HG02973 (cell line): ENCODE measurements around the gene ERCC8.
A peak's percentile ranks its signal among the peaks of the same experiment; 100 is the strongest.
"Not testable (repeated sequence)": the region's sequence is repeated elsewhere in the genome, so short reads cannot be mapped to it uniquely, and the experiment has no call there.

Experiments
- ATAC-seq: cut with Tn5 transposase; IDR thresholded peaks from one replicate; pipeline ENCODE4 v1.9.1; 2021; ENCODE audit warnings: moderate library complexity; ENCODE audit not compliant: unreplicated experiment

The ERCC8 gene

GRCh38 chr5:60918466-60918865 lies 26.4 kb downstream of the ERCC8 start:
- no peak for ATAC-seq

GRCh38 chr5:60916646-60917045 lies 28.2 kb downstream of the ERCC8 start:
- ATAC-seq, result no peak

DNA sequence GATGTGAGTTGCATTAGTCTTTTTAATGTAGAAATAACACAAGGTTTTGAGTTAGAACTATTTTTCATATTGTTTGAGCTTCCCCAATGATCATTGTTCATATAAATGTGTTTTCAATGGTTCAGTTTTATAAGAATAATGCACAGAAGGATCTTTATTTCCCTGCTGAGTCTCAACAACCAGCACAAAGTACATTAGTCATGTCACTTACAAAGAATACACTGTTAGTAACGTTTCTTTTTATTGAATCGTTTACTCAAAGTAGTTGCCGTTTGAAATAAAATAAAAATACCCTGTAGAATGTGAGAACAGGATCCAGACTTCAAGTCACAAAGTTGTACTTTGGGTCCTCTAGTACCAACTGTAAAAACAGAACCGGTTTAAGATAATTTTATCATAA lies 41.5 kb downstream of the ERCC8 start:
- ATAC-seq, result no peak

DNA sequence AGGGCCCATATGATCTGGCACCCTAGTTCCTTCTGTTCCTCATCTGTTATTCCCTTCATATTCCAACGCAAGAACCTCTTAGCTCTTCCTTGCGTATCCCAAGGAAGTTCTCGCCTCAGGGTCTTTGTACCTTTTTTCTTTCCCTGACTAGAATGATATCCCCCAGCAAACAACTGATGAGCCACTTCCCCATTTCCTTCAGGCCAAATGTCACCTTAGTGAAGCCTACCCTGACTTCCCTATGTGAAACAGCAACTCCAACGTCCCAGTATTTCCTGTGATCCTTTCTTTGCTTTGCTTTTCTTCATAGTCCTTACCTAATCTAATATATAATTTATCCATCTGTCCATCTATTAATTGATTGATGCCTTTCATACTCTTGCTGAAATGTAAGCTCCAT lies 47.9 kb downstream of the ERCC8 start:
- no peak for ATAC-seq

DNA sequence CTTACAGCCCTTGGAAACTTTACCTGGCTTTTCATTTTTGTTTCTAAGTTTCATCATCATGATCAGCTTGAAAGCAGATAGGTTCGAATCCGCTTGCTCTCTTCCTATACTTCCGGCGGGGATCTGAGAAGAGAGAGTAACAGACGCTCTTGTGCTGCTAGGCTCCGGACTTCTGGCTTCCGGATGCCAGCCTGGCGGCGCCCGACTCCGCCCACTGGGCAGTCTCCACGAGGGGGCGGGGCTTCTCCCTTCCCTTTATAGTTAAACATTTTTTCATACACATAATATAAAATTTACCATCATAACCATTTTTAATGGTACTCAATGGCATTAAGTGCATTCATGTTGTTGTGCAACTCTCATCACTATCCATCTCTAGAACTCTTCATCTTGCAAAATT lies 51.3 kb downstream of the ERCC8 start:
- ATAC-seq, result no peak

- ATAC-seq, result no peak
Measured at GRCh38 chr5:60891667-60892066, 53.2 kb downstream of the ERCC8 start.

- no peak for ATAC-seq
Measured at GRCh38 chr5:60888359-60889061, 56.4 kb downstream of the ERCC8 start.

DNA sequence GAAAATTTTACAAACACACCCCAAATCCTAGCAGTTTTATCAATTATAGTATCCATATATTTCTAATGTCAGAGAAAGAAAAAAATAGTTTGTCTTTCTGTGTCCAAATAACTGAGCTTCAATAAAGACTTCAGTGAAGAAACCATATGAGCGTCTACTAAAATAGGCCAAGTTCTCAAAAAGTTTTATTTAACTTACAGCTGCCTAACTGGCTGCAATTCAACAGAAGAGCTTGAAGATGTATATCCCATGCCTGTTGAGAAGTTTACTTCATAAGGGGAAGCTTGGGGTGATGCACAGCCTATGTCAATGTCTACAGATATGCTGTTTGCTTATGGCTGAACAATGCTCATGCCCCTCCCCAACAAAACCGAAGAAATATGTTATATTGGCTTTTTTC lies 57.1 kb downstream of the ERCC8 start:
- ATAC-seq, result no peak

DNA sequence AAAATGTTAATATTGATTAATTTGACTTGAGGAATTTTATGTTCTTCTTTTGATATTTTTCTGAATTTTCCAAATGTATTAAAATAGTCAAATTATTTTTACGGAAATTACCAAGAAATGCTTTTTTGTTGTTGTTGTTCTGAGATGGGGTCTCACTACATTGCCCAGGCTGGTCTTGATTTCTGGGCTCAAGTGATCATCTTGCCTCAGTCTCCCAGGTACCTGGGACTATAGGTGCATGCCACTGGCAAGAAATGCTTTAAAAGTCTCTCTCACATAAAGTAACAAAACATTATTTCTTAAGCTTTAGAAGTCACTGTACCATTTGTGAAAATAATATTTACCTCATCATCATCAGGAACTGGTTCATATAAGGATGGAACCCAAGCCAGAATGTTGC lies 57.8 kb downstream of the ERCC8 start:
- ATAC-seq, result no peak

DNA sequence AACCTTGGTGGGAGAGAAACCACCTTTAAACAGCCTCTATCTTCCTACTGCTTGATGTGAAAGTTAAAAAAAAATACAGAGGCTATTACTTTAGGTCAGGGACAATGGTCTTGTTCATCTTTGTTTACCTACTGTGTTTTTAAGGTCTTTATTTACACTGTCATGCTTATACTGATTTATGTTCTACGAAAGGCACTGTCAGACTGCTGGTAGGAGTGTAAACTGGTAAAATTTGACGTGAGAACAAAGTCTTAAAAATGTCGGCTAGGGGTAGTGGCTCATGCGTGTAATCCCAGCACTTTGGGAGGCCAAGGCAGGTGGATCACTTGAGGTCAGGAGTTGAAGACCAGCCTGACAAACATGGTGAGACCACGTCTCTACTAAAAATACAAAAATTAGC lies 58.7 kb downstream of the ERCC8 start:
- no peak for ATAC-seq

- no peak for ATAC-seq
Measured at GRCh38 chr5:60883229-60883628, 61.6 kb downstream of the ERCC8 start.

GRCh38 chr5:60872892-60873291 lies 72.0 kb downstream of the ERCC8 start:
- no peak for ATAC-seq

- no peak for ATAC-seq
Measured at GRCh38 chr5:60870857-60871256, 74.0 kb downstream of the ERCC8 start.

- not testable (repeated sequence) for ATAC-seq
Measured at GRCh38 chr5:60860572-60860971, 84.3 kb downstream of the ERCC8 start.

GRCh38 chr5:60856066-60856465 lies 88.8 kb downstream of the ERCC8 start:
- ATAC-seq, result no peak

GRCh38 chr5:60852940-60853339 lies 91.9 kb downstream of the ERCC8 start:
- no peak for ATAC-seq

- no peak for ATAC-seq
Measured at GRCh38 chr5:60852317-60852716, 92.6 kb downstream of the ERCC8 start.

- no peak for ATAC-seq
Measured at GRCh38 chr5:60851626-60852025, 93.2 kb downstream of the ERCC8 start.

DNA sequence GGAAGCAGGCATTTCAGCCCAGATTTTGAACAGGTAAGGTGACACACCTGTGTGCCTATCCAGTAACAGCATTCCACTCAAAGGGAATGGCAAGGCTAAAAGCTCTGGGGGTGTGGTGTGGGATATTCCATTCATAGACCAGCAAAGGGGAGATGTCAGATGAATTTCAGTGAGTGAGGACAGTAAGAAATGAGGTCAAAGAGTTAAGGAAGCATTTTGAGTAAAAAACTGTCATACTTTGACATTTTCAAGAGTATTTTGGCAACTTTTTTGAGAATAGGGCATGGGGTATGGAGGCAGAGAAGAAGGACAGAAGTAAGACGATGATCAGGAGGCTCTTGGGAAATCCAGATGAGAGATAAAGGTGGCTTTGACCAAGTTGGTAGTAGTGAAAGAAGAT lies 98.6 kb downstream of the ERCC8 start:
- no peak for ATAC-seq

DNA sequence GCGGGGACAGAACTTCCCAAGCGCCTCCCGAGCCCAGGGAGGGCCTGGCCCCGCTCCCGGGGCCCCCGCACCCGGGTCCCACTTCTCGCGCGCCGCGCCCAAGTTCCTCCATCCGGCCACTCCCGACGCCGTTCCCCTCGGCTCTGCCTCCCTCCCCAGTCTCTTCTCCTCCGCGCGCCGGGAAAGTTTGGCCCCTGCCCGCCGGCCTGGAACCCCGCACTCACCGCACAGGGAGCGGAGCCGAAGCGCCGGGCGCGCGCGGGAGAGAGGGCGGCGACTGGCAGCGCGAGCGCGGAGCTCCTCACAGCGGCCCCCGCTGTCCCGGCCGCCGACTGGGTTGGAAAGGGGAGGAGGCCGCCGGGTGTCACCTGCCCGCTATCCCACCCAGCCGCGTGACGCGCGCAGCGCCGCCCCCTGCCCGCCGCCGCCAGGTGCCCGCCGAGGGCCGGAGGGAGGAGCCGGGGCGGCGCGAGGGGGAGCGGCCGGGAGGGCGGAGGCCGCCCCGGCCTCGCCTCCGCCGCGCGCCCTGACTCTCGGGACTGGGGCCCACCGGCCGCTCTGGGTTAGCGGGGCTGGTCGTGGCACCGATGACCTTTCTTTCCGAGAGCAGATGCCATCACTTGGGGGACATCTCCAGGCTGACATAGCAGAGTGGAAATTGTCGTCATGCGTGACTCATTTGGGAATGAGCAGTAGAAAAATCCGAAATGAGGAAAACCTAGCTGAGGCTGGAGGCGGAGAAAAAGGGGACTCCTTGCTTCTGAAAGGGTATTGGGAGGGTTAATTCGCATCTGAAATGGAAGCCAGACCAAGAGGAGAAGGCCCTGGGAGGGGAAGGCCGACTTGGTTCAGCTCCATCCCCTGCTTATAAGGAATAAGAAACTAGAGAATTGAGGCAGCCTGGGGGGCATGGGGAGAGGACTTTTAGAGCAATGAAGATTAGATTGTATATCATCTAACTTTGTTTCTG lies 100.6 kb downstream of the ERCC8 start, which contains the start of gene ELOVL7:
ELOVL7 (minus strand) TSS at position 334 of the 970 bp plus-strand sequence. CDS start 56,872 bp downstream, outside the sequence.
- ATAC-seq, result peak; percentile 91

GRCh38 chr5:60843386-60843935 lies 101.4 kb downstream of the ERCC8 start:
- peak; percentile 12 for ATAC-seq
